Esophagus (tissue), 2 donors: ENCODE data around the gene TPRG1. TPM values are rescaled to one million over a fixed set of nuclear protein-coding genes. Genes with fewer than 3 reads are reported as not detected.

ENCODE experiments used
- H3K27ac ChIP-seq, 2 donors: one replicate each; pipeline ENCODE4 v1.5.1; 2013; ENCODE audit warnings: low read depth in 2 of 2, mild to moderate bottlenecking in 2 of 2, inconsistent platforms in 1 of 2, low read length in 1 of 2, moderate library complexity in 1 of 2
- H3K27me3 ChIP-seq, 2 donors: one replicate each; pipeline ENCODE4 v1.6.1; 2013; ENCODE audit warnings: low read length in 2 of 2, control low read depth in 1 of 2, mild to moderate bottlenecking in 1 of 2; ENCODE audit not compliant: insufficient read depth in 2 of 2, control insufficient read depth in 1 of 2
- H3K36me3 ChIP-seq, 2 donors: one replicate each; pipeline ENCODE4 v1.6.1; 2013; ENCODE audit warnings: low read length in 1 of 2; ENCODE audit not compliant: control insufficient read depth in 2 of 2, insufficient read depth in 2 of 2
- H3K4me1 ChIP-seq, 2 donors: one replicate each; pipeline ENCODE4 v1.6.1; 2013; ENCODE audit warnings: low read length in 1 of 2; ENCODE audit not compliant: control insufficient read depth in 2 of 2, insufficient read depth in 2 of 2
- H3K4me3 ChIP-seq, 2 donors: one replicate each; pipeline ENCODE4 v1.5.1; 2013; ENCODE audit warnings: low read length in 2 of 2, mild to moderate bottlenecking in 2 of 2, low read depth in 1 of 2, moderate library complexity in 1 of 2
- H3K9me3 ChIP-seq, 2 donors: one replicate each; pipeline ENCODE4 v1.6.1; 2013; ENCODE audit warnings: mild to moderate bottlenecking in 2 of 2, low read depth in 1 of 2, low read length in 1 of 2, moderate library complexity in 1 of 2; ENCODE audit not compliant: control insufficient read depth in 2 of 2, insufficient read depth in 1 of 2
- WGBS, 2 donors: extraction: QIAGEN DNeasy Blood & Tissue Kit; methylation state at CpG; one replicate each; pipeline ENCODE4 v1.1.7; 2013; 5-methylcytosine and 5-hydroxymethylcytosine counted together
- polyA plus RNA-seq, 2 donors: library from polyadenylated mRNA; stranded (reverse); fragments of 200-250 nt; gene quantifications; one replicate each; pipeline ENCODE4 v1.2.3, GENCODE V29; 2013
- donor health status: healthy with polysubstance abuse.
- donor health status: Bipolar disorder and iron deficiency.

Gene TPRG1
- polyA plus RNA-seq, 2 donors: 50.3 to 61.0 TPM

DNA sequence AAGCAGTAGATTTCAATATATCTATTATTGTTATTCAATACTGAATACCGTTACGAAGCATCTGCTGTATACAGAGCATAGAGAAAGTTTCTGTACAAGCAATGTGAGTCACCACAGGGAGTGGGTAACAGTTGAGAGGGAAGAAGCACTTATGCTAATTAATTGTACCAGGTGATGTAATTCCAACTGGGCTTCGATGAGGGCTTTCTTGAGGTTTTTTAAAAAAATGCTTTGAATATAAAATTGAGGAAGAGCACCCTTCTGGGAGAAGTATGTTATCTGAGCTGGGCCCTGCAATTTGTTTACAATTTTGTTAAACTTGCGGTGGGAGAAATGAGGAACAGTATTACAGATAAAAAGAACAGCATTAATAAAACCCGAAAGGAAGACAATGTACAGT is 197.9 kb downstream of the TPRG1 start:
- H3K36me3 ChIP-seq: no peaks in the 10 kb centered on the region
- H3K4me1 ChIP-seq: no peaks in the 10 kb centered on the region
- H3K27ac ChIP-seq: no peak overlapping the region
- WGBS, 2 donors: 83 to 85% methylated on average over 5 of the region's 5 CpGs
- no peaks in the 10 kb centered on the region for H3K9me3 ChIP-seq
- no peaks in the 10 kb centered on the region for H3K27me3 ChIP-seq
- no peak overlapping the region for H3K4me3 ChIP-seq

DNA sequence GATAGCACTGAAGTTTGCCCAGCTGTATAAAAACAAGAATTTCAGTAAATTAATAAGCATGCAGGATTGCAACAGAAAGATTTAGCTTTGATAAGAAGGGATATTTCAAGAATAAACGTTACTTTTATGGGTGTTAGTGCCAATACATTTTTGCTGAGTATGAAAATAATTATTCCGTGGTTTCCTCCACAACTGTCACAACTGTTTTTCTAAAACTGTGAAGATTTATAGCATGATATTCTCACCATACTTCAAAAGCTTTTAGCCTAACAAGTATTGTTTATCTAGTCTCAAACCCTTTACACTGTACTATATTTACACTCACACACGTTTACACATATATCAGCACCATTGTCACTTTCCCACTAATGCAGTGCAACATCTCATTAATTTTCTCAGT is 200.5 kb downstream of the TPRG1 start:
- H3K36me3 ChIP-seq: no peaks in the 10 kb centered on the region
- no peaks in the 10 kb centered on the region for H3K27me3 ChIP-seq
- no peaks in the 10 kb centered on the region for H3K9me3 ChIP-seq
- 25 to 32% methylated on average over 3 of the region's 3 CpGs for WGBS, 2 donors
- H3K4me3 ChIP-seq: no peak overlapping the region
- no peaks in the 10 kb centered on the region for H3K4me1 ChIP-seq
- H3K27ac ChIP-seq: no peak overlapping the region
